HG03039 (cell line): ENCODE measurements around the gene TRHDE.
"Not testable (repeated sequence)": the region's sequence is repeated elsewhere in the genome, so short reads cannot be mapped to it uniquely, and the experiment has no call there.

Experiments used
- ATAC-seq: cut with Tn5 transposase; IDR thresholded peaks from one replicate; pipeline ENCODE4 v1.9.1; 2021; ENCODE audit warnings: mild to moderate bottlenecking, moderate library complexity; ENCODE audit not compliant: unreplicated experiment

The TRHDE gene

DNA sequence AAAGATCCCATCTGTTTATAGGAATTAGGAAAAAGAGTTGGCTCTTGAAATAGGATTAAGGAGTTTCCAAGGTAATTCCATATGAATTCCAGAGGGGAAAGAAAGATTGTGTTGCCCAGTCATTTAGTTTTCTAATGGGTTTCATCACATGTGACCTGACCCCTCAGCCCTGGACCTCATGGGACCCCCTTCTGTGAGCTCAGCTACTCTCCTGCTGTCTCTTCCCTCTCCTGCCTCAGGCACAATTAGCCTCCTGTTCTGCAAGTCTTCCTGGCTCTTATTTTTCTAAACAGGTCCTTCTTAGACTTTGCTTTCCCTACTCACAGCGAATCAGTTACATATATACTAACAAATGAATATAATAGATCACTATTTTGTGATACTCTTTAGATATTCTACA is 237.7 kb downstream of the TRHDE start:
- no peak for ATAC-seq

DNA sequence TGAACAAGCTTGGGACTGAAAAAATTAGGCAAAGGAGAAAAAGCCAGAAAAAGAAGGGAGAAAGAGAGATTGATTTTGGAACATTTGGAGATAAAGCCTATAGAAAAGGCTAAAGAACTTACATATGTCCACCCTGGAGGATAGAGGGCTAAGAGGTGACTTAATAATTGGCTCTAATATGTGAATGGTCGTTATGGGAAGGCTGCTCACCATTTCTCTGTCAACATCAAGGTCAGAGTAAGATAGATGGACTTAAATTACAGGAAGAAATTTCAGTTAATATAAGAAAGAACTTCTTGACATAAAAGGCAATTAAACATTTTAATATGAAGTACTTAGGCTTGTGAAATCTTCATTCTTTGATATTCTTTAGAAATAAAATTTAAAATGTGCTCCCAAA is 238.6 kb downstream of the TRHDE start:
- ATAC-seq, result no peak

DNA sequence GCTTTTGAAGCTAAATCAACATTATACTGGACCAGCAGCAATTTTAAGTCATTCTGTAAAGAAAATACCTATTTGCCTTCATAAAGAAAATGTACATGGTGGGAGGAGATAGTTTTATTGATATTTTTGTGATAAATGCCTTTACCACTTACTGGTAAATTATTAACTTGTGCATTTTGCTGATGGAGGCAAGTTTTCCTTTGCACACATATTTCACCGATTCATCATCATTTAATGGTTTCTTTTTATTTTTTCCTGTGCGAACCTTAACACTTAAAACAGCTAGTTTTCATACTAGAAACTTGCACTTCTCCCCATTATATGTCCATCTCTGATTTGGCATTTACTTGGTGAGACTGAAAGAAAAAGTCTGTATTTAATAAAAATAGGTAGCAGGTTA is 239.3 kb downstream of the TRHDE start:
- ATAC-seq, result no peak

DNA sequence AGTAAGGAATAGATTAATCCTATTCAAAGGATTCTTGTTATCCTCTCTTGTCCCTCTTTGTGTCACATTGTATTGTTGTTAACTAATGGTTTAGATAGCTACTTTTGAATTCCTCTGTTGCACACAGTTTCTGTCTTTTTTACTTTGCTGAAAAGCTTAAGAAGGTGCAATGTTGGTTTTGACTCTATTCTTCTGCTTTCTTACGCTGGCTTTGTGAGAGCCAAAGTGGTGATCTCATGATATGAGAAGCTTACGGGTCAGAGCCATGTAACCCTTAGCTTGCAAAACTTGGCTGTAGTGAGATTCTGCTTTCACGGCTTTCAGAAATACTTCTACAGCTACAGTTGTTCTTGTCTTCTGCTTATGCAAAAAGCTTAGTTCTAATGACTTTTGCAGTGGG is 239.7 kb downstream of the TRHDE start:
- no peak for ATAC-seq

DNA sequence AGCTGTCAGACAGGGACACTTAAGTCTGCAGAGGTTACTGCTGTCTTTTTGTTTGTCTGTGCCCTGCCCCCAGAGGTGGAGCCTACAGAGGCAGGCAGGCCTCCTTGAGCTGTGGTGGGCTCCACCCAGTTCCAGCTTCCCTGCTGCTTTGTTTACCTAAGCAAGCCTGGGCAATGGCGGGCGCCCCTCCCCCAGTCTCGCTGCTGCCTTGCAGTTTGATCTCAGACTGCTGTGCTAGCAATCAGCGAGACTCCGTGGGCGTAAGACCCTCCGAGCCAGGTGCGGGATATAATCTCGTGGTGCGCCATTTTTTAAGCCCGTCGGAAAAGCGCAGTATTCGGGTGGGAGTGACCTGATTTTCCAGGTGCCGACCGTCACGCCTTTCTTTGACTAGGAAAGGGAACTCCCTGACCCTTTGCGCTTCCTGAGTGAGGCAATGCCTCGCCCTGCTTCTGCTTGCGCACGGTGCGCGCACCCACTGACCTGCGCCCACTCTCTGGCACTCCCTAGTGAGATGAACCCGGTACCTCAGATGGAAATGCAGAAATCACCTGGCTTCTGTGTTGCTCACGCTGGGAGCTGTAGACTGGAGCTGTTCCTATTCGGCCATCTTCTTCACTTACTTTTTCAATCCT is 248.0 kb downstream of the TRHDE start:
- not testable (repeated sequence) for ATAC-seq

DNA sequence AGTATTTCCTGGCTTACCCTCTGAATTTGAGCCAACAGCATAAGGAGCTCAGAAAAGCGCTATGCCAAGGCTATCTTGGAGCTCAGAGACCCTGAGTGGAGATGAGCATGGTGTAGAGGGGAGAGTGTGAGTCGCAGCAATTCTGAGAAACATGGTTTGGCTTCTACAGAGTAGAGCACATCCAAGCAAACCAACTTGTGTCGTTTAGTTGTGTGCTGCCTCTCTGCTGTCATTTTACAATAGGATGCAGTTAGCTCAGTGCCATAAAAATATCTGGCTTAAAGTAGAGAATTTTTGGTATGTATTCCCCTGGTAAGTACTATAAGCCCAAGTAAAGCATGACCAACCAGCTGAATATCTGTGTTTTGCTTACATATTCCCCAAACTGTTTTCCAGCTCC is 249.2 kb downstream of the TRHDE start:
- ATAC-seq, result no peak

DNA sequence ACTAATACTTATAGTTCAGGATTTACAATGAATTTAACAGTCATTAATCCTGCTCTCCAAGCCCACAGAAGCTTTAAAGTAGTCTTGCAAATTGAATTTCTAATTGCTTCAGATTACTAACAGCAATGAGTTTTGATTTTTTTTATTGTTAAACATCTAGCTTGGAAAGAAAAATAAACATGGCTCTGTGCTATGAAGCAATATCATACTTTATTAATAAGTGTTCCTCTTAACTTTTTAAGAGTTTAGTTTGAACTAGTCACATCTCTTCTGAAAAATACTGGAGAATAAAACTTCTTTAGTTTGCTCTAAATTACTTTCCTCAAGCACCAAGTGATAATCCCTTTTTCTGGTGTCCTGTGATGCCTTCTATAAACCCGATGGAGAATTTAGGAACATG is 250.2 kb downstream of the TRHDE start:
- no peak for ATAC-seq

DNA sequence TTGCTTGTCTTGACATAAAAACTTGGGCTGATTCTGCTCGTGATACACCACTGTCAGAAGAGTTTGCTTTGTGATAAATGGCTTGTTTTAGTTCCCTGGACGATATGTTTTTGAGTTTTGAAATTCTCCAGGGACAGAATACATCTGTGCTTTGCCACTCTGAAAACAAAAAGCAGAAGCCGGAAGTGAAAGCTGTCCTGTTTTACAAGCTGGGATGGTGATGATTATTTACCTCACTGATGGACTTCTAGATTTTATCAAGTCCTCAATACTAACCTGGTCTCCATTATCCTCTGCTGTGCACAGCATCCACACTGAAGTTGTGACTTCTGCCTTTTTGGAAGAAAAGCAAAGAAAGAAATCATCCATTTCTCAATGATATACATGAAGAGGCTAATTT is 251.6 kb downstream of the TRHDE start:
- no peak for ATAC-seq

DNA sequence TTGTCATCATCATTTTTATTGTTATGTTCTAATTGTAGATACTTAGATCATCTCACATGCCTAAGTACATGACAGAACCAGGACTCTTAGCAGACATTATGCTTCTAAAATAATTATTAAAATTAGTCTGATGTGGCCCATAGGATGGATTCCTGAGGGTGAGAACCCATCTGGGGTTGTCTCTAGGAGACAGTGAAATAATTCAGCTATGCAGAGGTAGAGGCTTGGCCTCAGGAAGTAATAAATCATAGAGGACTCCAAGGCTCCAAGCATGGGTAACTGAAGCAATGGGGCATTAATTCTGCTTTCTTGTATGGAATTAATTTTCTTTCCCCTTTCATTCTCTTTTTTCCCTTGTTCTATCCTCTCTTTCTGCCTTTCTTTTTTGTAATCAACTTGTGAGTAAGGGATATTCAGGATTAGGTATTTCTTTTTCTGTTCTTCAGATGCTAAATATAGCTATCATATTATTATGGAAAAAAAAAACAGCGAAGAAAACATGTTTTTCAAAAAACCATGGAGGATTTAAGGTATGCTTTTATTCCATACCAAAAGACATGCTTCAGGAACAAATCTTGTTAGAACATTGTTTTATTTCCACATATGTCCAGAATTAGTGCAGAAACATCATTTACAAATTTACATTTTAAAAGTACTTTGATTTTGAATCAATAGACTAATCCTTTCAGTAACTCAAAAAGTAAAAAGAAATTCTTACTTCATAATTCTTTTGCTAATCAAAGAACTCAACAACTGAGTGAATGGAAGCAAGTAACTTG is 263.2 kb downstream of the TRHDE start:
- ATAC-seq, result no peak

DNA sequence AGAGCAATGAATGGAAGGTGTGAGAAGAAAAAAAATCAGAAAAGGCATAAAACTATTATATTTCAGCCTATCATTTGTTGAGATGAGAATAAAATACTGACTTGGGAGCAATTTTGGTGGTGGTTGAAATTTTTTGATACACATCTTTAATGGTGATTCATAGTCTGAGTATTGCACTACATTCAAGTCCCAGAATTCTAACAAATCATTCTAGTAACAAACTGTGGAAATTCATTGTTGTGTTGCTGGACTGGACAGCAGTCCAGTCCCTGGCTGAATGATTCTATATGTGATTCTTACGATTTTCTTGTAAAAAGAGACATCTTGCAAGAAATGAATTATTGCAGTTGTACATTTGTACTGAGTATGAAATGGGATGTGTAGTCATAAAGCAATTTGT is 268.6 kb downstream of the TRHDE start:
- no peak for ATAC-seq

DNA sequence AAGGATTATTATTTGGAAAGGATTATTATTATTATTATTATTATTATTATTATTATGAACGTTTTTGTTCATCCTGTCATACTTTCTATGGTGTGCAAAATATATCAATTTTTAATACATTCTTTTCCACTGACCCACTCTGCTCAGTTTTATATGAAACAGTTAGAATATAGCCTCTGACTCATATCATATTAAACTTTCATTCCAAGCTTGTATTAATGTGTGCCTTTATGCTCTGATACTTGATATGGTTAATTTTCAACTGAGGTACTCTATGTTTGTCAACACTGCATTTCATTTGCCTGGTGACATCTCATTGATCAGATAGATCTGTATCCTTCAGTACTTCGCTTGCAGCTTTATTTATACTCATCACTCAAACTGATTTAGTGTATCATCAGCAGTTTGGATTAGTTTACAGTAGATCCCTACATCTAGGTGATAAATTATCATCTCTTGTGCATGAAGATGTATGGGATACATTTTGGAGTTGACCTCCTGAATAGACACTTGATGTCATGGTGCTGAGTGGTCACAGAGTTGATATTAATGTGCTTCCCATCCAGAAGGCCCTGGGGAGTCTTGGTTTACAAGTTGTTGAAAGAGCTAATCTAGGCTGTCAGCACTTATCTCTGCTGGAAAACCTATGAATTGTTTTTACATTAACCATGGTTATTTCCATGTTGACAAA is 271.8 kb downstream of the TRHDE start:
- no peak for ATAC-seq

DNA sequence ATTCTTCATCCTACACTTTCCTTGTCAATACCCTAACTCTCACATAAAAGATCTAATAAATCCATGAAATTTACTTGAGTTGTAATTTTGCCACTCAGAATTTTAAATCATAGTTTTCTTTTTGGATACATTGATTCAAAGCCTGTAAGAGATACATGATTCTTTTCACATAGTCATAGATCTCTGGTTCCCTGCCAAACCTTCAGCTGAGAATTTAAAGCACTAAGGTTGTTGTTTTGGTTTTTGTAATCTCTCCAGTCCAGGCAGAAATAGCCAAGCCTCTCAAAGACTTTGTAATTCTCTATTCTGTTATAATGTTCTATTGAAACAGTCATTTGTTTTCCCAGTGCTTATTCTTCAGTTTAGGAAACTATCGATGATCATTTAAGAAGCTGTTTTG is 273.9 kb downstream of the TRHDE start:
- ATAC-seq, result no peak

DNA sequence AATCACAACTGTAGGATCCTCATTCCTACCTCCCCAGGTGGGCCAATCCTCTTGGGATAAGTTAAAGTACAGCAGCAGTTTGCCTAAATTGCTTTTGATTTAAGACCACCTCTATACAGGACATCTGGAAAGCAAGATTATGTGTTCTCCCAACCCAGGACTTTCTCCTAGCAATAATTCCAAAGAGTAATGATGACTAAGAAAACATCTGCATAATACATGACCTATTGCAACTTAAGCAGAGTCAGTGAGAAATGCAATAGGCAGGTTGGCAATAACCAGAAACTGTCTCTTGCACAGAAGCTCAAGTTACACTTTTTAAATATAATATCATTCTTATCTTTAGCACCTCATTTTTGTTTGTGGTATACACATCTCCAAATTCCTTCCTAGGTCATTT is 275.4 kb downstream of the TRHDE start:
- no peak for ATAC-seq

DNA sequence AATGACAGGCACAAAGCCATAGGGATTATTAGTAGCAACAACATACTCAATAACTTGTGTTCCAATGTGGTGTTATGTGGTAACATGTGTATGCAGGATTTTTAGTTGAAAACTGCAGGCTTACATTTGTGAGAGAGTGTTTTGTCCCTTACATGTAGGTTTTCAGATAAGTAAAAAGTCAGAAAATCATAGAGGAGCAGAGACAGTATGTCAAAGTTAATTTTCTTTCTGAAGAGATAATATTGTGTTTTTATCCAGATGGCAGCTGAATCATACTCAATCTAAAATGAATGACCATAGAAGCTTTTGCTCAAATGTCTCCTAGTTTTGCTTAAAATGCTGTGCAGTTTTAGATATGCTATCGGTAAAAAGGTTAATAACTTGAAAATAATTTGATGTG is 277.0 kb downstream of the TRHDE start:
- no peak for ATAC-seq

DNA sequence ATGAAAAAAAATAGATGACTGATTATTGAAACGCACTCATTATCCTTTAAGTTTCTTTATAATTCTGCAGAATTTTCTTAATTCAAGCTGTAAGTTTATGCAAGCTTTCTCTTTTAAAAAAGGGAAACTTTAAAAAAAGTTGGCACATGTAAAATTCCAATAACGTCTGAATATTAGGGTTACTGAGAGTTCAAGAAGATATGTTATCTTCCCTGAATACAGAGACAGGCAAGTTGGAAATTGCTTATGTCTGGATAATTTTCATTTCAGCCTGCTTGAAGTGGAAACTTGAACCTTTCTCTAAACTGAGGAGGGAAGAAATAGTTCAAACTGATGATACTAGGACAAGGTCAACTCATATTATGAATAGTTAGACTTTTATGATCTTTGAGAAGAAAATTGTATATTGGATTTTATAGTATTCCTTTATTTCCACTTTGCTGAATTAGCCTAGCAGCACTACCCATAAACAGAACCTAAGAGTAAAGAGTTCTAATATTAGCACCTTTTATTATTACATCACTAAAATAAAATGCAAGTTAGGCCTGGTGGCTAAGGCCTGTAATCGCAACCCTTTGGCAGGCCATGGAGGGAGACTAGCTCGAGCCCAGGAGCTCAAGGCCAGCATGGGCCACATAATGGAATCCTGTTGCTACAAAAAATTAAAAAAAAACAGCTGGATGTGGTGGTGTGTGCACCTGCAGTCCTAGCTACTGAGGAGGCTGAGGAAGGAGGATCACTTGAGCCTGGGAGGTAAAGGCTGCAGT is 288.0 kb downstream of the TRHDE start:
- ATAC-seq, result no peak

DNA sequence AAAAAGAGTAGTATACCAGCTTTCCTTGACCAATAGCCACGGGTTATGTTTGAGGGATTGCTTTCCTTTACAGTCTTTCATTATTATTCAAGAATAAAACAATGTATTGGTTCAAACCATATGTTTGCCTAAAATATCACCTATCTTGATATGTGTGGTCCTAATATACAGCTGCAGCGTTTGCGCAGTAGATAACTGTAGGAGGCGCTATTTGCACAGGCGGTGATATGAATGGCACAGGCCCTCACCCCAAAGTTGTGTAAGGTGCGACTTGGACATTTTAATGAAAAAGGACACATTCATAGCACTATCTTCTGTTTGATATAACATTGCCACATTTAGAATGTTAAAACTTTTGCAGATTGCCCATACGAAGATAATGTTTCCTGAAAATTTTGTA is 298.4 kb downstream of the TRHDE start:
- no peak for ATAC-seq

DNA sequence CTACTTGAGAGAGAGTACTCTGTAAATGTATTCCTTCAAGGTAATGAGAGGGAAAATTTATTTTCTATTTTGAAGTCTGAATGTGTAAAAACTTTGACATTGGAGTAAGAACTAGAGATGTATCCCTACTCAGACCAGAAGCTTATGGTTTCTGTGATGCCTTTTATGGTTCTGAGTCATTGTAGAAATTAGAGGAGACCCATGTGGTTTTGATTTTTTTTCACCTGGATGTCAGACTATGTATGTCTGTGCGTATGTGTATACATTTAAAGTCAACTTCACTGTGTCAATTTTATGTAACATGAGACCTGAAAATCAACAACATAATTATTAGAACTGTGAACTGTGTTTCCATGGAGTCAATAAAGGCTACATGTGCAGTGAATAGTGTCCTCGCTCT is 302.0 kb downstream of the TRHDE start:
- no peak for ATAC-seq

DNA sequence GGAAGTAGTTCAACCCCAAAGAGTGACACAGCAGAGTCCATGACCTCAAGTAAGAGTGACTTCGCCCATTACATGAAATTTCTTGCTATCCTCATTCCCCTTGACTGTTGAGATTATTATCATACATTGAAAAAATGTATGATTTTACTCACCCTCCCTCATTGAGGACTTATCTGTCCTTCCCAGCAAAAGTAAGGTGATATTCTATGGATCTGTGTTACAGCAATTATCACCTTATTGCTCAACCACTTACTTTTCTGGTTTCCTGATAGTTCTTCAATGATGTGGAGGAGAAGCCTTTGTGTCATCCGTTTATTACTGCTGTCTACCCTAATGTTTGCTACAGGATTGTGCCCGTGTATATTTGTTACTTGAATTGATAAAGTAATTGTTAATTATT is 306.2 kb downstream of the TRHDE start:
- no peak for ATAC-seq

DNA sequence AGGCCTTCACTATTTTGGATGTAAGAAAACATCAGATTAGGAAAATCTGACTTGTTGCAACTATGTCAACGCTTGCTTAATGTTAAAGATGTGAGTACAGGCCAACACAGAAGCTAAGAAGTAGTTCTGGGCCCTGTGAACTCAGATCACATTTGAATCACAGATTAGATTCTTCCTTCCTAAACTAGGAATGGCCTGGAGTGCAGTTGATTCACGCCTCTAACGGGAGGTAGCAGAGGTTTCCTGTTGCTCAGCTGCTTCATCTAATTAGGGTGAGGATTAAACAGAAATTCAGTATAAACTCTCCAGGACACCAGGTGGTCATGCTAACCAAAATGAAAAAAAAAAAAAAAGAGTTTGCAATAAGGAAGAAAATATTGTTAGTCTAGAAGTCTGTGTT is 314.3 kb downstream of the TRHDE start:
- ATAC-seq, result no peak

DNA sequence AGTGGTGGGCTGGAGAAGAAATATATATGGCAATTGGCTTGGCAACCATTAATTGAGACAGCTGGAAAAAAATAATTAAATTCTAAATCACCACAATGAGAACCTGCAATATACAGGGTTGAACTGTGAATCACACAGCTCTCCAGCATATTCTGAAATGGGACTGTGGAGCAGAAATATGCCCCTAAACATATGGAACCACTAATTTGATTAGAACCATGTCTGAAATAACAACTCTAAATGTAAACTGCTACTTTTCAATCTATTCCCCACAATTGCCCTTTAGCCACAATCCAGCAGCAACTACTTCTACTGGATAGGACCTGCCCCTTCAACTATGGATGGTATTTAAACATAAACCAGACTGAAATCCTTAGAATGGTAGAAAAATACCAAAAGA is 330.4 kb downstream of the TRHDE start:
- ATAC-seq, result no peak

DNA sequence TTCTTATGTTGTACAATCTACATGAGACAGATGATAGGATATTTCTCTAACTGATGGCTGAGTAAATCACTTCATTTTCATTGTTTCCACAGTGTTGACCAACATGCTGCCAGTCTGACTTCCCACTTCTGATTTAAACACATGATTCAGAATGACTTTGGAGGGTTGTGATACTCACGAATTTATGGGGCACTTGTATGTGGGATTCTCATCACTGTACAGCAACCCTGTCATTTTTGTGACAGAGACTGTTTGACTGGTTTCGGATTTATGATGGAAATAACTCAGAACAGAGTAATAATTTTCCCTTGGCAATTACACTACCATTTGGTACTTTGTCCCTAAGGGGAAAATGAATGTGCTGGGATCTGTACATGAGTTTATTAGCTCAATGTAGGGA is 333.8 kb downstream of the TRHDE start:
- ATAC-seq, result no peak

DNA sequence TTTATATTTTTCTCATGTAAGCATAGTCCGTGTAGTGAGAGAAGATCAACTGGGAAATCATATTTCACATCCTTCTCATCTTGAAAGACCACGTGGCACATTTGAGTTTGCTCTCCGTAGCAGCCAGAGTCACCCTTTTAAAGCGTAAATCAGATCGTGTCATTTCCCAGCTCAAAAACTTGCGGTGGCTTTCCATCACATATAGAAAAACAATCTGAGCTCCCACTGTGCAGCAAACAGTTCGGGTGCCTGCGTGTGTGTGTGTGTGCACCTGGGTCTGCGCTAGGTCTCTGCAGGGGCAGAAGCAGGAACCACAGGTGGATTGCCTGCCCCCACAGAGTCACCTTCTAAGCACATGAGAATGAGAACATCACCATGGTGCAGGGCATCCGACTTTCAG is 338.2 kb downstream of the TRHDE start:
- ATAC-seq, result no peak
